Caco-2 (cell line): ENCODE measurements around the gene A4GALT. TPM values are rescaled to one million over a fixed set of nuclear protein-coding genes. Genes with fewer than 3 reads are reported as not detected.

Experiments
- BruUV-seq: library from RNA; stranded (reverse); fragments of 400-500 nt; replicated peaks from 2 replicates; lab custom pipeline; 2021; lab: Mats Ljungman, UMichigan
- CTCF ChIA-PET: fragments of 300-600 bp; sonication (Branson Sonifier 250); formaldehyde crosslinking; loops from one replicate; lab custom pipeline; 2022; ENCODE audit warnings: antibody characterized with exemption; lab: Charles Lee
- POLR2A ChIA-PET: fragments of 300-600 bp; sonication (Branson Sonifier 250); formaldehyde crosslinking; loops from one replicate; lab custom pipeline; 2022; ENCODE audit warnings: antibody characterized with exemption; lab: Charles Lee
- DNase-seq, 2 experiments: peaks; one replicate each; pipeline versions ENCODE4 v3.0.0 to v3.0.0-alpha.2; 2020 to 2022
- H3K27me3 ChIP-seq: replicated peaks from 2 replicates; pipeline ENCODE4 v1.6.0; 2011; ENCODE audit warnings: low read length; ENCODE audit not compliant: control insufficient read depth, insufficient read depth
- H3K36me3 ChIP-seq: 2 replicates; pipeline ENCODE4 v1.5.1; 2011; ENCODE audit warnings: low read length; ENCODE audit not compliant: control insufficient read depth, insufficient read depth
- H3K4me1 ChIP-seq: fragments of 250-450 bp; sonication (Bioruptor Pico); 2 replicates; pipeline ENCODE4 v1.5.1; 2020; ENCODE audit warnings: mild to moderate bottlenecking
- H3K4me3 ChIP-seq: 2 replicates; pipeline ENCODE4 v1.5.1; 2011; ENCODE audit warnings: low read depth, mild to moderate bottlenecking, control low read depth, low read length
- H3K9me3 ChIP-seq: fragments of 250-450 bp; sonication (Bioruptor Pico); 2 replicates; pipeline ENCODE4 v1.5.1; 2020; ENCODE audit warnings: mild to moderate bottlenecking, moderate library complexity
- H3K27ac Mint-ChIP-seq: one replicate; pipeline ENCODE4 v1.8.0; 2022; ENCODE audit warnings: mixed read lengths; ENCODE audit not compliant: unreplicated experiment
- H3K27me3 Mint-ChIP-seq: one replicate; pipeline ENCODE4 v1.8.0; 2022; ENCODE audit warnings: mixed read lengths; ENCODE audit not compliant: insufficient read depth, unreplicated experiment
- H3K36me3 Mint-ChIP-seq: one replicate; pipeline ENCODE4 v1.8.0; 2022; ENCODE audit warnings: mild to moderate bottlenecking, mixed read lengths; ENCODE audit not compliant: insufficient read depth, unreplicated experiment
- H3K4me1 Mint-ChIP-seq: one replicate; pipeline ENCODE4 v1.8.0; 2022; ENCODE audit warnings: low read depth, mixed read lengths; ENCODE audit not compliant: unreplicated experiment
- H3K4me3 Mint-ChIP-seq: one replicate; pipeline ENCODE4 v1.8.0; 2022; ENCODE audit warnings: mild to moderate bottlenecking, moderate library complexity, mixed read lengths; ENCODE audit not compliant: unreplicated experiment
- H3K9me3 Mint-ChIP-seq: one replicate; pipeline ENCODE4 v1.8.0; 2022; ENCODE audit warnings: mixed read lengths; ENCODE audit not compliant: unreplicated experiment
- intact Hi-C: fragments of 100-400 bp; cut with micrococcal nuclease; formaldehyde crosslinking; loops from one replicate; pipeline ENCODE4 v1.10.0; 2022; ENCODE audit not compliant: unreplicated experiment
- total RNA-seq: library from RNA; stranded (reverse); gene quantifications from 2 replicates; pipeline ENCODE4 v1.2.3, GENCODE V29; 2022
- TF ChIP-seq, protein P1 (sequence below), 2 experiments: fragments of 200-600 bp in 1 of 2; IDR thresholded peaks; 1 replicate in 1 of 2; 2 replicates in 1 of 2; pipeline versions ENCODE4 v1.5.1 to v1.8.0; 2011 to 2022; ENCODE audit warnings: antibody characterized with exemption in 1 of 2, control low read depth in 1 of 2, inconsistent platforms in 1 of 2, low read depth in 1 of 2, low read length in 1 of 2, mild to moderate bottlenecking in 1 of 2, moderate library complexity in 1 of 2; ENCODE audit not compliant: insufficient read depth in 1 of 2, severe bottlenecking in 1 of 2, unreplicated experiment in 1 of 2

A4GALT gene
- total RNA-seq, 1 experiment from 2014 or later: 16.2 TPM

DNA sequence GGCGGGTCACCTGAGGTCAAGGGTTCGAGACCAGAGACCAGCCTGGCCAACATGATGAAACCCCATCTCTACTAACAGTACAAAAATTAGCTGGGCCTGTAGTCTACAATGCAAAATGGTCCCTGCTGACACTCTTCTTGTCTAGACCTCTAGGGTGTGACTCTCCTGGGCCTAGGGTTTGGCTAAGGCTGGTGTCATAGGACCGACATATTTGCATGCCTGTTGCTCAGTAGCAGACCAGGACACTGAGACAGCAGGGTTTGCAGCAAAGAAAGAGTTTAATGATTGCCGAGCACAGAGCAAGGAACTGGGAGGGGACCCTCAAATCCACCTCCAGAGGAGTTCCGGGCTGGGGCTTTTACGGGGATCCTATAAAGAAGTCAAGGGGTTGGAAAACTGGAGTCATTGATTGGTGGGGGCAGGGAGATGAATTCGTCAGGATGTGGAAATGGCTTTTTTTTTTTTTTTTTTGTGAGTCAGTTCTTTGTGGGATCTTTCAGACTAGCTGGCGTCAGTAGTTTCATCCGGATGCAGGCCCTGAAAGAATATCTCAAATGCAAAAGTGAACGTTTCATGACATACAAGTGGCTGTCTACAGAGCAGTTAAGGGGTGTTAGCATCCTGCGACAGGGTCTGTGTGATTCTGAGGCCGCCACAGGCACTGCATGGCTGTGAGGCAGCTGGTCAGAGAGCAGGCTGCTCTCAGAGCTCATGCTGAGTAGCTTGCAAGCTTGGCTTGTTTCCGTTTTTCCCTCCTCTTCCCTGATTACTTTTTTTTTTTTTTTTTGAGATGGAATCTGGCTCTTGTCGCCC, 27.2 kb upstream of the A4GALT start:
- BruUV-seq: no TSS peak
- H3K9me3 ChIP-seq: no peaks in the 10 kb centered on the region
- no peaks in the 10 kb centered on the region for H3K36me3 ChIP-seq
- no peak for DNase-seq
- H3K27me3 ChIP-seq: no peaks in the 10 kb centered on the region
- Mint-ChIP-seq H3K36me3 (no peaks in the 10 kb centered on the region), H3K4me1 (peaks cover 6% of the 10 kb centered on the region), H3K4me3 (no peak overlapping the region), H3K27me3 (no peaks in the 10 kb centered on the region), H3K9me3 (no peaks in the 10 kb centered on the region), H3K27ac (no peak overlapping the region)
- peaks cover 23% of the 10 kb centered on the region for H3K4me1 ChIP-seq
- intact Hi-C loops: no loop called here
- TF ChIP-seq, protein P1, sequence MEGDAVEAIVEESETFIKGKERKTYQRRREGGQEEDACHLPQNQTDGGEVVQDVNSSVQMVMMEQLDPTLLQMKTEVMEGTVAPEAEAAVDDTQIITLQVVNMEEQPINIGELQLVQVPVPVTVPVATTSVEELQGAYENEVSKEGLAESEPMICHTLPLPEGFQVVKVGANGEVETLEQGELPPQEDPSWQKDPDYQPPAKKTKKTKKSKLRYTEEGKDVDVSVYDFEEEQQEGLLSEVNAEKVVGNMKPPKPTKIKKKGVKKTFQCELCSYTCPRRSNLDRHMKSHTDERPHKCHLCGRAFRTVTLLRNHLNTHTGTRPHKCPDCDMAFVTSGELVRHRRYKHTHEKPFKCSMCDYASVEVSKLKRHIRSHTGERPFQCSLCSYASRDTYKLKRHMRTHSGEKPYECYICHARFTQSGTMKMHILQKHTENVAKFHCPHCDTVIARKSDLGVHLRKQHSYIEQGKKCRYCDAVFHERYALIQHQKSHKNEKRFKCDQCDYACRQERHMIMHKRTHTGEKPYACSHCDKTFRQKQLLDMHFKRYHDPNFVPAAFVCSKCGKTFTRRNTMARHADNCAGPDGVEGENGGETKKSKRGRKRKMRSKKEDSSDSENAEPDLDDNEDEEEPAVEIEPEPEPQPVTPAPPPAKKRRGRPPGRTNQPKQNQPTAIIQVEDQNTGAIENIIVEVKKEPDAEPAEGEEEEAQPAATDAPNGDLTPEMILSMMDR (IDR thresholded peaks at IDR 0.05; ENCODE audit: insufficient read depth in 1 of 2, low read depth in 1 of 2, low read length in 1 of 2, severe bottlenecking in 1 of 2, unreplicated experiment in 1 of 2): no peak
- ChIA-PET POLR2A (no interaction called here), CTCF (no interaction called here)
- no peak overlapping the region for H3K4me3 ChIP-seq

DNA sequence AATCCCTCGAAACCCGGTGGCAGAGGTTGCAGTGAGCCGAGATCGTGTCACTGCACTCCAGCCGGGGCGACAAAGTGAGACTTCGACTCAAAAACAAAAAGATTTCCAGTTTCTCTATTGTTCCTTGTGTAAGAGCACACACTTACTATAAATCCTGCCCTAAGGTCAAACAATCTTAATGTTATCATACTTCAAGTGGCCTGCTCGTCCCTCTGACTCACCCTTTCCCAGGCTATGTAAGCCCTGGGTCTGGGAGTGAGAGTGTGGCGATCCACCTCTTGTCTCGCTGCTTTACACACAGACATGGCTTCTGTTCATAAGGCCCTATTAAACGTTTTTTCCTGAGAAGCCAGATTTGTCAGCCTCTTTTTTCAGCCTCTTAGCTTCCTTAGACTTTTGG, 24.4 kb upstream of the A4GALT start:
- no peak overlapping the region for H3K4me3 ChIP-seq
- H3K4me1 ChIP-seq: peaks cover 50% of the 10 kb centered on the region
- TF ChIP-seq, protein P1 (IDR thresholded peaks at IDR 0.05; ENCODE audit: insufficient read depth in 1 of 2, low read depth in 1 of 2, low read length in 1 of 2, severe bottlenecking in 1 of 2, unreplicated experiment in 1 of 2): no peak
- H3K4me1 Mint-ChIP-seq: peaks cover 25% of the 10 kb centered on the region
- BruUV-seq: no TSS peak
- intact Hi-C loops: no loop called here
- no peaks in the 10 kb centered on the region for H3K9me3 Mint-ChIP-seq
- peaks cover 5% of the 10 kb centered on the region for H3K36me3 Mint-ChIP-seq
- no peak overlapping the region for H3K4me3 Mint-ChIP-seq
- ChIA-PET CTCF (no interaction called here), POLR2A (no interaction called here)
- peak overlapping the region; percentile 67 for H3K27ac Mint-ChIP-seq
- no peaks in the 10 kb centered on the region for H3K27me3 Mint-ChIP-seq
- no peaks in the 10 kb centered on the region for H3K9me3 ChIP-seq
- H3K36me3 ChIP-seq: no peaks in the 10 kb centered on the region
- H3K27me3 ChIP-seq: no peaks in the 10 kb centered on the region
- DNase-seq: peak in 1 of 2 experiments; percentile 28

DNA sequence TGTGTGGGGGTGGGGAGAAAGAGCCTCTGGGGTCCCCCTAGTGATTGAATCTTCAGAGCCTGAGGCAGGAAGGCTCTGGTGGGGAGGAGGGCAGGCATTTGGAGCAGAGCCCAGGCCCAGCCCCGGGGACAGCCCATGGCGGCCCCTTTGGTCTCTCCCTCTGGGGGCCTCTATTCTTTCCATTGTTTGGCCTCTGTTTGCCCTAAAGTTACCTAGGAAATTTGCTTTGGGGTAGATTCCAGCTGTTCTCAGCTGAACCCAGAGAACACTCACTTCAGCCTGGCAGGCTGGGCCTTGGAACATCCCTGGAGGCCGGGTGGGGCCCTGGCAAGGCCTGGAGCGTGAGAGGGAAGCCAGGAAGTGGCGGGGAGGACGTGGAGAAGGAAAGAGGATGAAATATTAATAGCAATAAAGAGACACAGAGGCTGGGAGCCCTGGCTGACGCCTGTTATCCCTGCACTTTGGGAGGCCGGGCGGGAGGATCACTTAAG, 22.9 kb upstream of the A4GALT start:
- BruUV-seq: no TSS peak

More for the DNA sequence above, 22.9 kb upstream of the A4GALT start:
- Mint-ChIP-seq H3K9me3 (no peaks in the 10 kb centered on the region), H3K27ac (peak overlapping the region; percentile 55), H3K4me1 (peaks cover 35% of the 10 kb centered on the region), H3K36me3 (peaks cover 5% of the 10 kb centered on the region), H3K4me3 (no peak overlapping the region), H3K27me3 (no peaks in the 10 kb centered on the region)
- Histone ChIP-seq H3K9me3 (no peaks in the 10 kb centered on the region), H3K36me3 (no peaks in the 10 kb centered on the region), H3K4me1 (peaks cover 64% of the 10 kb centered on the region), H3K4me3 (no peak overlapping the region), H3K27me3 (no peaks in the 10 kb centered on the region)
- TF ChIP-seq, protein P1 (IDR thresholded peaks at IDR 0.05; ENCODE audit: insufficient read depth in 1 of 2, low read depth in 1 of 2, low read length in 1 of 2, severe bottlenecking in 1 of 2, unreplicated experiment in 1 of 2): no peak
- intact Hi-C loops: no loop called here
- no peak for DNase-seq
- POLR2A ChIA-PET: no interaction called here
- CTCF ChIA-PET: no interaction called here
